Ishikawa (cell line): ENCODE results near the gene DCLK1.

Experiments
- EGR1 ChIP-seq: IDR thresholded peaks from 2 replicates; pipeline ENCODE4 v1.6.1; 2012
- EP300 ChIP-seq: IDR thresholded peaks from 2 replicates; pipeline ENCODE4 v1.6.1; 2012; ENCODE audit warnings: borderline replicate concordance
- FOXM1 ChIP-seq: IDR thresholded peaks from 2 replicates; pipeline ENCODE4 v1.6.1; 2012; ENCODE audit warnings: low read depth, borderline replicate concordance
- REST ChIP-seq: IDR thresholded peaks from 2 replicates; pipeline ENCODE4 v1.6.1; 2012; ENCODE audit warnings: low read depth, mild to moderate bottlenecking
- YY1 ChIP-seq: IDR thresholded peaks from 2 replicates; pipeline ENCODE4 v1.6.1; 2012; ENCODE audit warnings: low read depth
- ZBTB7A ChIP-seq: IDR thresholded peaks from 2 replicates; pipeline ENCODE4 v1.6.1; 2012; ENCODE audit warnings: low read depth

- TF ChIP-seq ZBTB7A = no peak
- TF ChIP-seq FOXM1 = no peak
- no peak for TF ChIP-seq EP300
- no peak for TF ChIP-seq EGR1
- no peak for TF ChIP-seq YY1
- no peak for TF ChIP-seq REST
Measured at GRCh38 chr13:35889560-35889959, 241.6 kb downstream of the DCLK1 start.
